Measurements from ENCODE around the gene NDUFA13.
A peak's percentile ranks its signal among the peaks of the same experiment; 100 is the strongest.

NDUFA13 gene

DNA sequence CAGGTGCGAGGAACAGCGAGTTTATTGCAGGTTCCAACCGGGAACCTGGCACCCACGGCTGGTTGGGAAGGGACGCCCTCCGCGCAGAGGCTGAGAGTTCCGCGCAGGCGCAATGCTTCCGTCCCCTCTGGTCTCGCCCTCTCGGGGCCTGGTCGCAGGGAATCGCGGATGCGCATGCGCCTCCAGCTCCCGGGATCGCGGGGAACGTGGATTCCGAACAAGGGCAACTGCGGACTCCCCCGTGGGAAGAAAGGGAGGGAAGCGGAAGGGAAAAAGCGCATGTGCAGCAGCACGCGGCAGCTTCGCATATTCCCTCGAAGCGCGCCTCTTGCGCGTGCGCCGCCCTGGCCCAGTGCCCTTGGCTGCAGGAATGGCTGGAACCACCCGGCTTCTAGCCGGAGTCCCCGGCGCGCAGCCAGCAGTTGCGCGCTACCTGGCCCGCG, 1.8 kb upstream of the NDUFA13 start:
- DNase-seq: no peak
- H3K36me3 Mint-ChIP-seq (ENCODE audit: low read depth): peaks cover 40% of the 10 kb centered on the region

DNA sequence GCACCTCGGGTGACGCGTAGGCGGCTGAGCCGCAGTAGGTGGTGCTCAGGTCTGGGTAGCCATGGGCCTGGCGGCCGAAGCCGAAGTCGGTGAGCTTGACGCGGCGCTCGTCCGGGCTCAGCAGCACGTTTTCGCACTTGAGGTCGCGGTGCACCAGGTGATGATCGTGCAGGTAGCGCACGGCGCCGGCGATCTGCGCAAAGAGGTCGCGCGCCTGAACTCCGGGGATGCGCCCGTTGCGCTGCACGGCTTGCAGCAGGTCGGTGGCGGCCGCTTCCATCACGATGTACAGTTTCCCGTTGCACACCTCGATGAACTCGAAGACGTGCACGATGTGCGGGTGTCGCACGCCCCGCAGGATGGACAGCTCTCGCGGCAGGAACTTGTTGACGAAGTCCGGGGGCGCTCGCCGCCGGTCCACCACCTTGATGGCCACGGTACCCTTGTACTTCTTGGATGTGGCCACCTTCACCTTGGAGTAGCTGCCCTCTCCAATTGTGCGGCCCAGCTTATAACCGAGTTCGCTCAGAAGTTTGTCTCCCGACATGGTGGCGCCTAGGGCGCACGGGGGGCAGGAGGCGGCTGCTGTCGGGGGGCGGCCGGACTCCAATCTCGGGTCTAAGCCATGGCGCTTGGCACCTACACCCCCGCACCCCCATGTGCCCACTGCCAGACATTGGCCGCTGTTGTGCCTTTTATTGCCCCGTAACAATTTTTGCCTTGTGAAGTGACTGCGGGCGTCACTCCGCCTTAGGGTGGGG, 964 bp upstream of the NDUFA13 start, which contains the start of gene TSSK6:
TSS of gene TSSK6 (minus strand) at position 668 of the 761 bp plus-strand sequence. CDS start at position 547, 121 bp downstream.
- Mint-ChIP-seq H3K9me3 (no peaks in the 10 kb centered on the region), H3K36me3 (ENCODE audit: low read depth) (peaks cover 48% of the 10 kb centered on the region), H3K27me3 (no peaks in the 10 kb centered on the region), H3K4me1 (ENCODE audit: low read depth) (peaks cover 31% of the 10 kb centered on the region), H3K4me3 (peak within 1 kb of the TSS; percentile 95), H3K27ac (peak within 1 kb of the TSS; percentile 97)
- no peak for DNase-seq

More for the DNA sequence above, 1.8 kb upstream of the NDUFA13 start:
- H3K4me3 Mint-ChIP-seq: peak overlapping the region; percentile 57
- H3K27me3 Mint-ChIP-seq: no peaks in the 10 kb centered on the region
- H3K9me3 Mint-ChIP-seq: no peaks in the 10 kb centered on the region
- H3K4me1 Mint-ChIP-seq (ENCODE audit: low read depth): peaks cover 24% of the 10 kb centered on the region
- H3K27ac Mint-ChIP-seq: peak overlapping the region; percentile 59

DNA sequence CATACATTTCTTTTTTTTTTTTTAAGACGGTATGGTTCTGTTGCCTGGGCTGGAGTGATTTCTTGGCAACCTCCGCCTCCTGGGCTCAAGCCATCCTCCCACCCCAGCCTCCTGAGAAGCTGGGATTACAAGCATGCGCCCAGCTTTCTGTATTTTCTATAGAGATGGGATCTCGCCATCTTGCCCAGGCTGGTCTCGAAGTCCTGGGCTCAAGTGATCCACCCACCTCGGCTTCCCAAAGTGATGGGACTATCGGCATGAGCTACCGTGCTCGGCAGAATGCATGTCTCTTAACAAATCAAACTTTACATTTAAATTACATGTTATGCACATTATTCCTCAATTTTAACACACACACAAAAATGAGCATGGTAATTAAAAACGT, 1.2 kb downstream of the NDUFA13 start:
- Mint-ChIP-seq H3K27me3 (no peaks in the 10 kb centered on the region), H3K4me1 (ENCODE audit: low read depth) (peaks cover 43% of the 10 kb centered on the region), H3K36me3 (ENCODE audit: low read depth) (peaks cover 61% of the 10 kb centered on the region), H3K4me3 (peak overlapping the region; percentile 95), H3K27ac (peak overlapping the region; percentile 97), H3K9me3 (no peaks in the 10 kb centered on the region)
- no peak for DNase-seq

DNA sequence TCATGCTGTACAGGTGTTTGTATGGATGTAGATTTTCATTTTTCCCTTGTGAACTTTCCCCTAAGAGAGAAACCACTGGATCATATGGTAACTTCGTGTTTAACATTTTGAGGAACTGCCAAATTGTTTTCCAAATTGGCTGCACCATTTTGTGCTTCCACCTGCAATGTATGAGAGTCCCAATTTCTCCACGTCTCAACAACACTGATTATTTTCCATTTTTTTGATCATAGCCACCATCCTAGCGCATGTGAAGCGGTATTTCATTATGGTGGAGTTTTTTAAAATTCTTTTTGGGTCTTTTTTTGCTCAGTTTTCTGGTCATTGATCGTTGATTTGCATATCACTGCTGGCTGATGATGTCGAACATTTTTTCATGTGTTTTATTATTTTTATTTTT, 5.0 kb downstream of the NDUFA13 start:
- Mint-ChIP-seq H3K27ac (peak overlapping the region; percentile 44), H3K9me3 (no peaks in the 10 kb centered on the region), H3K27me3 (no peaks in the 10 kb centered on the region), H3K4me3 (no peak overlapping the region), H3K36me3 (ENCODE audit: low read depth) (peaks cover 73% of the 10 kb centered on the region), H3K4me1 (ENCODE audit: low read depth) (peaks cover 49% of the 10 kb centered on the region)
- no peak for DNase-seq

- no peak for DNase-seq
- Mint-ChIP-seq H3K4me1 (ENCODE audit: low read depth) (peaks cover 40% of the 10 kb centered on the region), H3K4me3 (no peak overlapping the region), H3K27ac (no peak overlapping the region), H3K27me3 (no peaks in the 10 kb centered on the region), H3K9me3 (no peaks in the 10 kb centered on the region), H3K36me3 (ENCODE audit: low read depth) (peaks cover 74% of the 10 kb centered on the region)
Measured at GRCh38 chr19:19523177-19523576, 7.2 kb downstream of the NDUFA13 start.

DNA sequence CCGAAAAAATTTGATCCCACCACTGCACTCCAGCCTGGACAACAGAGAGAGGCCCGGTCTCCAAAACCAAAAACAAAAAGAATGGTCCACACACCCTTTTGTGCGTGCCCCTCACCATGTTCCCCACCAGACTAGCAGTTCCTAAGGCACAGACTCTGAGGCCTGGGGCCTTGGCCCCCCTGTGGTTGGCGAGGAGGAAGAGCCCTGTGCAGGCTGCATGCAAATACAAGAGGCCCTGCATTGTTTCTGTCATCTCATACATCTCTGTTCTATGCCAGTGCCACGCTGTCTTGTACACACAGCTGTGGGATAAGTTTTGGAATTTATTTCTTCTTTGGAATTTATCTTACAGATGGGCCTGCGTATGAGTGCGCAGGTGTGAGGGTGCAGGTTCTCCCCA, 8.0 kb downstream of the NDUFA13 start:
- Mint-ChIP-seq H3K9me3 (no peaks in the 10 kb centered on the region), H3K36me3 (ENCODE audit: low read depth) (peaks cover 75% of the 10 kb centered on the region), H3K4me3 (no peak overlapping the region), H3K27me3 (no peaks in the 10 kb centered on the region), H3K27ac (peak overlapping the region; percentile 22), H3K4me1 (ENCODE audit: low read depth) (peaks cover 37% of the 10 kb centered on the region)
- no peak for DNase-seq

DNA sequence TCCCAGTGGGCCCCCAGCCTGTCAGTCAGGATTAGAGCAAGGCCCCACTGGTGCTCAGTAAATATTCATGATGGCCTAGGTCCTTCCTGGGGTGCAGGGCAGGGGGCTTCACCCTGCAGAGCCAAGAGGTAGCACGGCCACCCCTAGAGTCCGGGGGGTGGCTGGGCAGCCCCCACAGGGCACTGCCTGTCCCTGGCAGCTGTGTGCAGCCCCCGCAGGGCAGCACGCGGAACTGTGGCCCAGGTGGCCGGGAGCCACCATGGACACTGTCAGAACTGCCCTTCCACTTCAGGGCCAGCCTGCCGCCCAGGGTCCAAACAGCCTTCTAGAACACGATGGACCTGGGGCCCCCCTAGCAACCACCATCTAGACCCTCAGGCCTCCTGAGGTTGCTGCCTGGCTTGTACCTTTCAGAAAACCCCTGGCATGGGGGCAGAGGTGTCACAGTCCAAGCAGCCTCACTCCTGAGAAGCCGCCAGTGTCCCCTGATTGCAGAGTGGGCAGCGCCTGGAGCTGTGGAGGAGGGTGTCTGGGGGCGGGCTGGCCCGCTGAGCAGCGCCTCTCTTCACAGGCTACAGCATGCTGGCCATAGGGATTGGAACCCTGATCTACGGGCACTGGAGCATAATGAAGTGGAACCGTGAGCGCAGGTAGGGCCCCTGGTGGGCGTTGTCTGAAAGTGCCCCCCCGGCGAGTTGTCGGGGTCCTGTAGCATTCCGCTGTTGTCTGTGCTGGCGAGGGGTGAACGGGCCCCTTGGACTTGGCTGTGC, 9.8 kb downstream of the NDUFA13 start:
- no peak for DNase-seq
- no peaks in the 10 kb centered on the region for H3K27me3 Mint-ChIP-seq
- peaks cover 23% of the 10 kb centered on the region for H3K4me1 Mint-ChIP-seq (ENCODE audit: low read depth)
- peaks cover 70% of the 10 kb centered on the region for H3K36me3 Mint-ChIP-seq (ENCODE audit: low read depth)
- peak overlapping the region; percentile 59 for H3K27ac Mint-ChIP-seq
- H3K4me3 Mint-ChIP-seq: no peak overlapping the region
- no peaks in the 10 kb centered on the region for H3K9me3 Mint-ChIP-seq

GRCh38 chr19:19526581-19527370, 10.8 kb downstream of the NDUFA13 start:
- peak overlapping the region; percentile 40 for H3K27ac Mint-ChIP-seq
- peaks cover 72% of the 10 kb centered on the region for H3K36me3 Mint-ChIP-seq (ENCODE audit: low read depth)
- H3K4me1 Mint-ChIP-seq (ENCODE audit: low read depth): peaks cover 19% of the 10 kb centered on the region
- DNase-seq: no peak
- no peak overlapping the region for H3K4me3 Mint-ChIP-seq
- H3K9me3 Mint-ChIP-seq: no peaks in the 10 kb centered on the region
- H3K27me3 Mint-ChIP-seq: no peaks in the 10 kb centered on the region

- Mint-ChIP-seq H3K4me3 (no peak overlapping the region), H3K27me3 (no peaks in the 10 kb centered on the region), H3K4me1 (ENCODE audit: low read depth) (peaks cover 22% of the 10 kb centered on the region), H3K27ac (no peak overlapping the region), H3K36me3 (ENCODE audit: low read depth) (peaks cover 75% of the 10 kb centered on the region), H3K9me3 (no peaks in the 10 kb centered on the region)
- no peak for DNase-seq
Measured at GRCh38 chr19:19527371-19527656, 11.3 kb downstream of the NDUFA13 start.

GRCh38 chr19:19527674-19528625, 11.9 kb downstream of the NDUFA13 start:
- Mint-ChIP-seq H3K36me3 (ENCODE audit: low read depth) (peaks cover 70% of the 10 kb centered on the region), H3K27ac (peak overlapping the region; percentile 18)
- DNase-seq: no peak

GRCh38 chr19:19528721-19529490, 12.9 kb downstream of the NDUFA13 start, which contains the start of gene YJEFN3:
Gene YJEFN3, plus strand, starts transcription at chr19:19528911. Its CDS starts 22 bp downstream, at chr19:19528933.
- Mint-ChIP-seq H3K36me3 (ENCODE audit: low read depth) (peaks cover 67% of the 10 kb centered on the region), H3K27me3 (no peaks in the 10 kb centered on the region), H3K4me3 (no peak within 1 kb of the TSS), H3K27ac (peak within 1 kb of the TSS; percentile 36), H3K9me3 (no peaks in the 10 kb centered on the region), H3K4me1 (ENCODE audit: low read depth) (peaks cover 16% of the 10 kb centered on the region)
- no peak for DNase-seq

More at GRCh38 chr19:19527674-19528625, 11.9 kb downstream of the NDUFA13 start:
- H3K9me3 Mint-ChIP-seq: no peaks in the 10 kb centered on the region
- H3K4me3 Mint-ChIP-seq: no peak overlapping the region
- H3K27me3 Mint-ChIP-seq: no peaks in the 10 kb centered on the region
- peaks cover 19% of the 10 kb centered on the region for H3K4me1 Mint-ChIP-seq (ENCODE audit: low read depth)

DNA sequence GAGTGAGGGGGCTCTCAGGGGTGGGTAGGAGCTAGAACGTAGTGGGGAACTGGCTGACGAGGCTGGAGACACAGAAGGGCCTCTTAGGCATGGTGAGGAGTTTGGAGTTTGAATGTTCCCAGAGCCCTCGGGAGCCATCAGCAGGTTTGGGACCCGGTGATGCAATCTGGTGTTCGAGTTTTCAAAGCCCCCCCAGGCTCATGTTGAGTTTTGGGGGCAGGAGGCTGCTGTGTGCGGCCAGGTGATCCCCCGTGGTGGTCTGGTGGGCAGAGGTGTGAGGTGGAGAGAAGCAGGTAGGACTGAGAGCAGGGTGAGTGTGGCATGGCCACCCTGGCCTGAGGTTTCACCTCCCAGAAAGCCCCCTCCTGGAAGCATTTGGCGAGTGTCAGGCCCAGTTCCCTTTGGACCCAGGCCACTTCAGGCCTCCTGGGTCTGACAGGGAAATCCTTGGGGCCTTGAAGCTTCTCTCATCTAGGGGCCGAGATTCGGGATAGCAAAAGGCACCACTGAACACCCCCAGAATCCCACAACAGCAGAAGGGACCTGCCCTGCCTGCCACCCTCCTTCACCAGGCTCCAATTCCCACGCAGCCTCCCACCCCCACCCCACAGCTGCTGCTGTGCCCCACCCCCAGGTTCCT, 13.9 kb downstream of the NDUFA13 start:
- H3K4me1 Mint-ChIP-seq (ENCODE audit: low read depth): peaks cover 12% of the 10 kb centered on the region

DNA sequence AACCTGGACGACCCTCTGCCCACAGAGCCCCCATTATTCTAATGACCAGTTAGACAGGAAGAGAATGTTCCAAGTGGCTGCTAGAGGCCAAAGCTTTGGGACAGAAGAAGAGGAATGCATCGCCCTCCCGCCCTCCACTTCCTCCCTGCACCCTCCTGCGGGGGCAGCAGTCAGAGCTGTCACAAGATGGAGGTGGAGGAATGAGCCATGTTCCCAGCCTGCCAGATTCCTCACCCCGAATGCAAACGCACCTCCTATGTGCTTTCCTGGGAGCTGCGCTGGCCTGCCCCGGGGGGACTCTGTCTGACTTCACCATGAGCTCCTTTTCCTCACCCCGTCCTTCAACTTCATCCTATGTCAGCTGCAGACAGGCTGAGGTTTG, 14.4 kb downstream of the NDUFA13 start:
- Mint-ChIP-seq H3K27ac (no peak overlapping the region), H3K4me3 (no peak overlapping the region), H3K36me3 (ENCODE audit: low read depth) (peaks cover 52% of the 10 kb centered on the region)

More for the DNA sequence above, 13.9 kb downstream of the NDUFA13 start:
- Mint-ChIP-seq H3K4me3 (no peak overlapping the region), H3K36me3 (ENCODE audit: low read depth) (peaks cover 57% of the 10 kb centered on the region), H3K27me3 (no peaks in the 10 kb centered on the region), H3K9me3 (no peaks in the 10 kb centered on the region), H3K27ac (peak overlapping the region; percentile 36)
- DNase-seq: no peak

More for the DNA sequence above, 14.4 kb downstream of the NDUFA13 start:
- DNase-seq: no peak
- Mint-ChIP-seq H3K9me3 (no peaks in the 10 kb centered on the region), H3K4me1 (ENCODE audit: low read depth) (peaks cover 12% of the 10 kb centered on the region), H3K27me3 (no peaks in the 10 kb centered on the region)
